COLO668 (cell line): ENCODE results near the gene WDFY4.

Source experiments
- DNase-seq: peaks from one replicate; lab custom pipeline; 2025; ENCODE audit not compliant: unreplicated experiment; lab: John Stamatoyannopoulos, UW

Gene WDFY4

GRCh38 chr10:48691812-48692528, 7.3 kb downstream of the WDFY4 start:
- DNase-seq: no peak

- no peak for DNase-seq
Observed at GRCh38 chr10:48692748-48693147, 8.1 kb downstream of the WDFY4 start.

GRCh38 chr10:48693206-48693605, 8.5 kb downstream of the WDFY4 start:
- no peak for DNase-seq

- DNase-seq: no peak
Observed at GRCh38 chr10:48694371-48695030, 9.8 kb downstream of the WDFY4 start.

- no peak for DNase-seq
Observed at GRCh38 chr10:48695636-48696534, 11.2 kb downstream of the WDFY4 start.

- no peak for DNase-seq
Observed at GRCh38 chr10:48696535-48696873, 11.8 kb downstream of the WDFY4 start.

- no peak for DNase-seq
Observed at GRCh38 chr10:48697091-48697490, 12.4 kb downstream of the WDFY4 start.

GRCh38 chr10:48697821-48698764, 13.4 kb downstream of the WDFY4 start:
- no peak for DNase-seq

GRCh38 chr10:48699011-48699627, 14.4 kb downstream of the WDFY4 start:
- no peak for DNase-seq

GRCh38 chr10:48700071-48700470, 15.4 kb downstream of the WDFY4 start:
- DNase-seq: no peak

- no peak for DNase-seq
Observed at GRCh38 chr10:48700493-48700892, 15.8 kb downstream of the WDFY4 start.

- DNase-seq: no peak
Observed at GRCh38 chr10:48701139-48701901, 16.6 kb downstream of the WDFY4 start.

- no peak for DNase-seq
Observed at GRCh38 chr10:48701941-48702340, 17.3 kb downstream of the WDFY4 start.

- DNase-seq: no peak
Observed at GRCh38 chr10:48703531-48704122, 19.0 kb downstream of the WDFY4 start.

- no peak for DNase-seq
Observed at GRCh38 chr10:48704156-48704555, 19.5 kb downstream of the WDFY4 start.

- DNase-seq: no peak
Observed at GRCh38 chr10:48705401-48705938, 20.8 kb downstream of the WDFY4 start.

GRCh38 chr10:48707472-48707871, 22.8 kb downstream of the WDFY4 start:
- DNase-seq: no peak

- DNase-seq: no peak
Observed at GRCh38 chr10:48708144-48708543, 23.5 kb downstream of the WDFY4 start.
